Measurements from ENCODE around the gene CANX. TPM values are rescaled to one million over a fixed set of nuclear protein-coding genes. Genes with fewer than 3 reads are reported as not detected.

CANX gene
- total and polyA plus RNA-seq, 9 of the 15 experiments (the other 6 are each of a cell fraction or from before 2014, with no cell fraction given) = 155 to 893 (median 589) TPM

DNA sequence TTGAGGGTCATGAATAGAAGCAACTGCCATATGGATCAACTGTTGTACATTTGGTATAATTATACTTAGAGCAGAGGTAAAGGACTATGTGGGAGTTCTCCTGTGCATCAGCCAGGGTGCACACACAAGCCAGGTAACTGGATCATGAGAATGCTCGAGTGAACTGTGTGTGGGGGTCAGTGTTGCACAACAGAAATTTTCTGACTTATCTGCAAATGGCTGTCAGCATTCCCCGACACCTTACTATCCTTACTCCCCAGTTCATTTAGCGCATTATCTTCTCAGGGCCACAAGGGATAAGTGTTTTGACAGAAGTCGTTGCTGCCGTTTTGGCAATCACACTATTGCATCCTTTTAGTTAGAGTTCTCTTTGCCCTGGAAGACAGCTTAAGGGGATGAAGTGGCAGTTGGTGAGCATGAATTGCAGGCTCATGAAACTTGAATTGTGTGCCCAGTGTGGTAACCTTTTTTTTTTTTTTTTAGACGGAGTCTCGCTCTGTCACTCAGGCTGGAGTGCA is 1.7 kb downstream of the CANX start (continued):
- no peak for TF ChIP-seq TCF7L2 (IDR thresholded peaks at IDR 0.05; ENCODE audit: low read depth, low read length)
- TF ChIP-seq PHTF2 (CRISPR knock-in tag; IDR thresholded peaks at IDR 0.05) = no peak
- peak; percentile 97 for TF ChIP-seq CBFA2T3 (IDR thresholded peaks at IDR 0.05)
- TF ChIP-seq BCOR (IDR thresholded peaks at IDR 0.05) = peak; percentile 31; the same call in 1 of the 2 replicates
- TF ChIP-seq ZMIZ1 (IDR thresholded peaks at IDR 0.05; ENCODE audit: low read depth in 2 of 2, low read length in 2 of 2) = peak in 1 of 2 experiments; percentile 86; a peak in 2 of 4 replicates
- TF ChIP-seq, protein P1, sequence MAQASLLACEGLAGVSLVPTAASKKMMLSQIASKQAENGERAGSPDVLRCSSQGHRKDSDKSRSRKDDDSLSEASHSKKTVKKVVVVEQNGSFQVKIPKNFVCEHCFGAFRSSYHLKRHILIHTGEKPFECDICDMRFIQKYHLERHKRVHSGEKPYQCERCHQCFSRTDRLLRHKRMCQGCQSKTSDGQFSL (CRISPR knock-in tag; IDR thresholded peaks at IDR 0.05) = no peak
- TF ChIP-seq, protein P1 (tag; IDR thresholded peaks at IDR 0.05) = no peak
- peak in 1 of 2 experiments; percentile 79; a peak in 1 of 3 replicates for TF ChIP-seq CBX3 (IDR thresholded peaks at IDR 0.05; ENCODE audit: borderline replicate concordance in 1 of 2, low read length in 2 of 2)
- TF ChIP-seq KHSRP (IDR thresholded peaks at IDR 0.05) = peak; percentile 42; the same call in 1 of the 2 replicates
- no peak for TF ChIP-seq CHD4 (IDR thresholded peaks at IDR 0.05; ENCODE audit: insufficient read depth, insufficient replicate concordance, low read depth, low read length, poor library complexity, severe bottlenecking)
- TF ChIP-seq CC2D1A (IDR thresholded peaks at IDR 0.05) = peak; percentile 74; the same call in 1 of the 2 replicates
- 0 out of 2 replicates have a peak, but pooled peaks have one; percentile 12 for TF ChIP-seq L3MBTL2 (IDR thresholded peaks at IDR 0.05)
- TF ChIP-seq U2AF1 (optimal IDR thresholded peaks at IDR 0.05; ENCODE audit: low read depth, low read length) = no peak
- TF ChIP-seq ATF1 (CRISPR knock-in tag; IDR thresholded peaks at IDR 0.05) = no peak
- TF ChIP-seq ATF1 (tag; IDR thresholded peaks at IDR 0.05) = no peak
- TF ChIP-seq SIN3A (IDR thresholded peaks at IDR 0.05; ENCODE audit: borderline replicate concordance in 2 of 2, control insufficient read depth in 1 of 2, low read depth in 2 of 2, low read length in 2 of 2) = peak in 1 of 2 experiments; percentile 53; a peak in 1 of 4 replicates
- TF ChIP-seq TBL1XR1 (IDR thresholded peaks at IDR 0.05; ENCODE audit: low read length in 2 of 2) = peak; percentile 59 to 84; a peak in 3 of 4 replicates
- TF ChIP-seq, protein P2, sequence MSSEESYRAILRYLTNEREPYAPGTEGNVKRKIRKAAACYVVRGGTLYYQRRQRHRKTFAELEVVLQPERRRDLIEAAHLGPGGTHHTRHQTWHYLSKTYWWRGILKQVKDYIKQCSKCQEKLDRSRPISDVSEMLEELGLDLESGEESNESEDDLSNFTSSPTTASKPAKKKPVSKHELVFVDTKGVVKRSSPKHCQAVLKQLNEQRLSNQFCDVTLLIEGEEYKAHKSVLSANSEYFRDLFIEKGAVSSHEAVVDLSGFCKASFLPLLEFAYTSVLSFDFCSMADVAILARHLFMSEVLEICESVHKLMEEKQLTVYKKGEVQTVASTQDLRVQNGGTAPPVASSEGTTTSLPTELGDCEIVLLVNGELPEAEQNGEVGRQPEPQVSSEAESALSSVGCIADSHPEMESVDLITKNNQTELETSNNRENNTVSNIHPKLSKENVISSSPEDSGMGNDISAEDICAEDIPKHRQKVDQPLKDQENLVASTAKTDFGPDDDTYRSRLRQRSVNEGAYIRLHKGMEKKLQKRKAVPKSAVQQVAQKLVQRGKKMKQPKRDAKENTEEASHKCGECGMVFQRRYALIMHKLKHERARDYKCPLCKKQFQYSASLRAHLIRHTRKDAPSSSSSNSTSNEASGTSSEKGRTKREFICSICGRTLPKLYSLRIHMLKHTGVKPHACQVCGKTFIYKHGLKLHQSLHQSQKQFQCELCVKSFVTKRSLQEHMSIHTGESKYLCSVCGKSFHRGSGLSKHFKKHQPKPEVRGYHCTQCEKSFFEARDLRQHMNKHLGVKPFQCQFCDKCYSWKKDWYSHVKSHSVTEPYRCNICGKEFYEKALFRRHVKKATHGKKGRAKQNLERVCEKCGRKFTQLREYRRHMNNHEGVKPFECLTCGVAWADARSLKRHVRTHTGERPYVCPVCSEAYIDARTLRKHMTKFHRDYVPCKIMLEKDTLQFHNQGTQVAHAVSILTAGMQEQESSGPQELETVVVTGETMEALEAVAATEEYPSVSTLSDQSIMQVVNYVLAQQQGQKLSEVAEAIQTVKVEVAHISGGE (CRISPR knock-in tag; IDR thresholded peaks at IDR 0.05) = peak in 1 of 3 experiments; percentile 37; a peak in 1 of 6 replicates
- TF ChIP-seq NFE2L1 (tag; IDR thresholded peaks at IDR 0.05; ENCODE audit: borderline replicate concordance, low read depth) = no peak
- no peak for TF ChIP-seq NCOA2 (IDR thresholded peaks at IDR 0.05; ENCODE audit: partially characterized antibody in 2 of 2)
- TF ChIP-seq TRIM24 (IDR thresholded peaks at IDR 0.05) = peak; percentile 94 to 95
